IPS-11a (cell line): ENCODE results near the gene RAPGEF1.
"Not testable (repeated sequence)": the region's sequence is repeated elsewhere in the genome, so short reads cannot be mapped to it uniquely, and the experiment has no call there.

Experiments
- H3K4me3 ChIP-seq: one replicate; pipeline ENCODE4 v1.5.1; 2013; ENCODE audit warnings: low read depth, low read length, control low read depth

The RAPGEF1 gene

GRCh38 chr9:131739959-131740648, at the start of gene RAPGEF1:
Gene RAPGEF1 (minus strand): TSS chr9:131740076. CDS start chr9:131739830, 246 bp downstream.
- peak within 1 kb of the TSS; percentile 70 for H3K4me3 ChIP-seq

GRCh38 chr9:131788851-131789250, 49.0 kb upstream of the RAPGEF1 start:
- H3K4me3 ChIP-seq = no peak overlapping the region

- H3K4me3 ChIP-seq = no peak overlapping the region
Measured at GRCh38 chr9:131787838-131788237, 48.0 kb upstream of the RAPGEF1 start.

GRCh38 chr9:131784748-131785501, 45.0 kb upstream of the RAPGEF1 start:
- H3K4me3 ChIP-seq = no peak overlapping the region

GRCh38 chr9:131781069-131781468, 41.2 kb upstream of the RAPGEF1 start:
- H3K4me3 ChIP-seq = no peak overlapping the region

GRCh38 chr9:131776473-131776872, 36.6 kb upstream of the RAPGEF1 start:
- no peak overlapping the region for H3K4me3 ChIP-seq

- H3K4me3 ChIP-seq = no peak overlapping the region
Measured at GRCh38 chr9:131776036-131776435, 36.2 kb upstream of the RAPGEF1 start.

- no peak overlapping the region for H3K4me3 ChIP-seq
Measured at GRCh38 chr9:131774636-131775035, 34.8 kb upstream of the RAPGEF1 start.

GRCh38 chr9:131773911-131774379, 34.1 kb upstream of the RAPGEF1 start:
- H3K4me3 ChIP-seq = no peak overlapping the region

- H3K4me3 ChIP-seq = no peak overlapping the region
Measured at GRCh38 chr9:131772940-131773339, 33.1 kb upstream of the RAPGEF1 start.

GRCh38 chr9:131771646-131772045, 31.8 kb upstream of the RAPGEF1 start:
- no peak overlapping the region for H3K4me3 ChIP-seq

- no peak overlapping the region for H3K4me3 ChIP-seq
Measured at GRCh38 chr9:131769361-131769760, 29.5 kb upstream of the RAPGEF1 start.

GRCh38 chr9:131764568-131764967, 24.7 kb upstream of the RAPGEF1 start:
- no peak overlapping the region for H3K4me3 ChIP-seq

- H3K4me3 ChIP-seq = no peak overlapping the region
Measured at GRCh38 chr9:131762356-131762932, 22.6 kb upstream of the RAPGEF1 start.

GRCh38 chr9:131759017-131759647, 19.3 kb upstream of the RAPGEF1 start:
- H3K4me3 ChIP-seq = no peak overlapping the region

GRCh38 chr9:131757549-131757948, 17.7 kb upstream of the RAPGEF1 start:
- H3K4me3 ChIP-seq = no peak overlapping the region

- H3K4me3 ChIP-seq = no peak overlapping the region
Measured at GRCh38 chr9:131755541-131756198, 15.8 kb upstream of the RAPGEF1 start.

- no peak overlapping the region for H3K4me3 ChIP-seq
Measured at GRCh38 chr9:131754846-131755245, 15.0 kb upstream of the RAPGEF1 start.

GRCh38 chr9:131753751-131754150, 13.9 kb upstream of the RAPGEF1 start:
- not testable (repeated sequence) for H3K4me3 ChIP-seq

GRCh38 chr9:131752231-131752884, 12.5 kb upstream of the RAPGEF1 start:
- no peak overlapping the region for H3K4me3 ChIP-seq
